RWPE1 (cell line): ENCODE results near the gene SLC8B1.

Source experiments
- CTCF ChIA-PET: fragments of 350-600 bp; sonication (Branson Sonifier 250); formaldehyde crosslinking; extraction: SDS; loops from one replicate; lab custom pipeline; 2021; lab: Yijun Ruan, JAX
- POLR2A ChIA-PET: fragments of 400-600 bp; formaldehyde crosslinking; extraction: SDS; loops from one replicate; lab custom pipeline; 2020; ENCODE audit warnings: antibody characterized with exemption; ENCODE audit not compliant: low non-redundant PET; lab: Yijun Ruan, JAX
- DNase-seq: peaks from one replicate; pipeline ENCODE4 v3.0.0; 2012; ENCODE audit warnings: low spot score
- H3K27ac ChIP-seq: fragments of 450-650 bp; 2 replicates; pipeline ENCODE4 v1.5.1; 2017
- CTCF ChIP-seq: fragments of 450-650 bp; conservative IDR thresholded peaks from 2 replicates; pipeline ENCODE4 v1.5.1; 2017; ENCODE audit warnings: low read depth, mild to moderate bottlenecking

Gene SLC8B1

GRCh38 chr12:113329022-113329790 is 5.7 kb downstream of the SLC8B1 start:
- POLR2A ChIA-PET: interaction anchor here (0.7 kb wide), 1 partner anchor 606 kb away, joined by 5 read pairs; no protein-coding TSS in a partner anchor
- no peak for TF ChIP-seq CTCF
- H3K27ac ChIP-seq: no peak overlapping the region; the same call in 1 of the 2 replicates
- CTCF ChIA-PET: interaction anchor here (1.1 kb wide), 1 partner anchor 60 kb away, joined by 3 read pairs; no protein-coding TSS in a partner anchor
- DNase-seq: no peak

DNA sequence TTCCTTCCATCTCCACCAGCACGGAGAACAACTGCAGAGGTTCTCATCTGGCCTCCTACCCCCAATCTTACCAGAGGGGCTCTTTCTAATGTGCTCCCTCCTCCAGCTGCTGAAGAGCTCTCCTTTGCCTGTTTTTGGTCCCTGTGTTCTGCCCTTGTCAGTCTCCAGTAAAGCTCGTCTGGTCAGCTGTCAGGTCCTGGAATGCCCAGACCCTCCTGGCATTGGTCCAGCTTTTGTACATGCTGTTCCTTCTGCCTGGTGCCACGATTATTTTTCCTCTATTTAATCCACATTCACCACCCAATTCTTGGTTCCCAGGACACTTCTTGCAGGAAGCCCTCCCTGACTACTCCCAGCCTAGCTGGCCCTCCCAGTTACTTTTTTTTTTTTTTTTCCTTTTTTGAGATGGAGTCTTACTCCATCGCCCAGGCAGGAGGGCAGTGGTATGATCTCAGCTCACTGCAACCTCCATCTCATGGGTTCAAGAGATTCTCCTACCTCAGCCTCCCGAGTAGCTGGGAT is 6.5 kb downstream of the SLC8B1 start:
- ChIA-PET CTCF (interaction anchor here (1.1 kb wide), 1 partner anchor 59 kb away, joined by 3 read pairs; no protein-coding TSS in a partner anchor), POLR2A (interaction anchor here (0.7 kb wide), 1 partner anchor 607 kb away, joined by 5 read pairs; no protein-coding TSS in a partner anchor)
- DNase-seq: no peak
- H3K27ac ChIP-seq: no peak overlapping the region
- TF ChIP-seq CTCF: no peak

GRCh38 chr12:113326775-113327395 is 8.0 kb downstream of the SLC8B1 start:
- peak overlapping the region; percentile 28 for H3K27ac ChIP-seq
- ChIA-PET POLR2A (no interaction called here), CTCF (interaction anchor here (0.6 kb wide), 1 partner anchor 62 kb away, joined by 3 read pairs; no protein-coding TSS in a partner anchor)
- no peak for TF ChIP-seq CTCF
- no peak for DNase-seq

DNA sequence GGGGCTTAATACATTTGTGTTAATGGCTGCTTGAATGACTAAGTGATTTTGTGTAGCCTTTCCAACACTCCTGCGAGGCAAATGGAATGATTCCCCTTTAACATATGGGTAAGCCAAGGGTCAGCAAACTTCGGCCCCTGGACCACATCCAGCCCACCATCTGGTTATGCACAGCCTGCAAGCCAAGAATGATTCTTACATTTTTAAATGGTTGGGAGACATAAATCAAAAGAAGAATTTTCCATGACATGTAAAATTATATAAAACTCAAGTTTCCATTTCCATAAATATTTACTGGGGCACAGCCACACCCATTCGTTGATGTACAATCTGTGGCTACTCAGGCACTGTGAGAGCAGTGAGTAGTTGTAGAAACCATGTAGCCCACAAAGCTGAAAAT is 9.0 kb downstream of the SLC8B1 start:
- ChIA-PET CTCF (no interaction called here), POLR2A (no interaction called here)
- TF ChIP-seq CTCF: no peak
- H3K27ac ChIP-seq: no peak overlapping the region
- no peak for DNase-seq

DNA sequence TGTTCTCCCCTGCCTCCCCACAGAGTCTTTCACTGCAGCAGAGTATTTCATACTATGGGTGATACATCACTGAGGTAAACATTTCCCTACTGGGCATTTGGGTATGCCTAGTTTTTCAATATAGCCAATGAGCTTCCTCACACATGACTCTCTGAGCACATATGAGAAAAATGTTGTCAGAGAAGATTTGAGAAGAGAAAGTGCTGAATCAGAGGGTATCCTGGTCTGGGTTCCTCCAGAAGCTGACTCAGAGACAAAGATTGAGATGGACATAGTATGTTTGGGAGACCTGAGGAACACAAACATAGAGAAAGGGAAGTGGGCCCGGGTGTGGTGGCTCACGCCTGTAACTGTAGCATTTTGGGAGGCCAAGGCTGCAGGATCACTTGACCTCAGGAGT is 12.6 kb downstream of the SLC8B1 start:
- DNase-seq: peak; percentile 39
- no peak for TF ChIP-seq CTCF
- ChIA-PET CTCF (no interaction called here), POLR2A (no interaction called here)
- no peak overlapping the region for H3K27ac ChIP-seq

DNA sequence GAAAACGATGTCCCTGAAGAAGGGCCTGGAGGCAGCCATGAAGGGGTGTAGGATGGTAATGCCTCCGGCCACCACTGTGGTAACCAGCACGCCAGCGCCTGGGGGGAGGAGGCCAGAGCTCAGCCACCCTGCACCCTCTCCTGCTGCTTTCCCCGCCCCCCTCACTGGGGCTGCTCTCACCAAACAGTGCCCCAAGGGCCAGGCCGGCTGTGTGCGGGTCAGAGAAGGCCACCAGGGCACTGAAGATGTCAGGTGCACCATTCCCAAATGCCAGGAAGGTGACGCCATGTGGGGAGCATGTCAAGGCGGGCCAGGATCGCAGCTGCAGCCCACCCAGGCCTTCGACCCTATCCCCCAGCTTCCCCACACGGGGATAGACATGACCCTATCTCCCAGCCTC is 14.5 kb downstream of the SLC8B1 start:
- POLR2A ChIA-PET: no interaction called here
- CTCF ChIA-PET: no interaction called here
- TF ChIP-seq CTCF: no peak
- no peak overlapping the region for H3K27ac ChIP-seq
- DNase-seq: no peak
